Ishikawa (cell line): ENCODE measurements around the gene CACNA1C.
A peak's percentile ranks its signal among the peaks of the same experiment; 100 is the strongest.

Experiments used
- CEBPB ChIP-seq: IDR thresholded peaks from 2 replicates; pipeline ENCODE4 v1.6.1; 2012
- CREB1 ChIP-seq: IDR thresholded peaks from 2 replicates; pipeline ENCODE4 v1.6.1; 2012; ENCODE audit warnings: low read depth
- EGR1 ChIP-seq: IDR thresholded peaks from 2 replicates; pipeline ENCODE4 v1.6.1; 2012
- EP300 ChIP-seq: IDR thresholded peaks from 2 replicates; pipeline ENCODE4 v1.6.1; 2012; ENCODE audit warnings: borderline replicate concordance
- FOXM1 ChIP-seq: IDR thresholded peaks from 2 replicates; pipeline ENCODE4 v1.6.1; 2012; ENCODE audit warnings: low read depth, borderline replicate concordance
- MAX ChIP-seq: IDR thresholded peaks from 2 replicates; pipeline ENCODE4 v1.6.1; 2012
- NFIC ChIP-seq: IDR thresholded peaks from 2 replicates; pipeline ENCODE4 v1.6.1; 2012
- RAD21 ChIP-seq: IDR thresholded peaks from 2 replicates; pipeline ENCODE4 v1.6.1; 2012; ENCODE audit warnings: low read depth
- REST ChIP-seq: IDR thresholded peaks from 2 replicates; pipeline ENCODE4 v1.6.1; 2012; ENCODE audit warnings: low read depth, mild to moderate bottlenecking
- TAF1 ChIP-seq: IDR thresholded peaks from 2 replicates; pipeline ENCODE4 v1.6.1; 2012; ENCODE audit warnings: low read depth, mild to moderate bottlenecking
- TCF12 ChIP-seq: IDR thresholded peaks from 2 replicates; pipeline ENCODE4 v1.6.1; 2012; ENCODE audit warnings: low read depth
- TEAD4 ChIP-seq: IDR thresholded peaks from 2 replicates; pipeline ENCODE4 v1.6.1; 2012
- USF1 ChIP-seq: IDR thresholded peaks from 2 replicates; pipeline ENCODE4 v1.6.1; 2012
- YY1 ChIP-seq: IDR thresholded peaks from 2 replicates; pipeline ENCODE4 v1.6.1; 2012; ENCODE audit warnings: low read depth
- ZBTB7A ChIP-seq: IDR thresholded peaks from 2 replicates; pipeline ENCODE4 v1.6.1; 2012; ENCODE audit warnings: low read depth

The CACNA1C gene

GRCh38 chr12:2634471-2634870 lies 581.7 kb downstream of the CACNA1C start:
- TF ChIP-seq CREB1, result no peak
- TF ChIP-seq TAF1, result no peak
- TF ChIP-seq EP300, result no peak
- no peak for TF ChIP-seq RAD21
- TF ChIP-seq CEBPB, result no peak
- no peak for TF ChIP-seq ZBTB7A
- TF ChIP-seq FOXM1, result no peak
- no peak for TF ChIP-seq NFIC
- no peak for TF ChIP-seq REST
- no peak for TF ChIP-seq TEAD4
- no peak for TF ChIP-seq EGR1
- TF ChIP-seq USF1, result no peak
- TF ChIP-seq TCF12, result no peak
- TF ChIP-seq MAX, result no peak
- TF ChIP-seq YY1, result no peak

GRCh38 chr12:2636741-2637340 lies 584.1 kb downstream of the CACNA1C start:
- no peak for TF ChIP-seq TCF12
- TF ChIP-seq USF1, result no peak
- TF ChIP-seq EGR1, result no peak
- no peak for TF ChIP-seq MAX
- TF ChIP-seq REST, result no peak
- TF ChIP-seq CREB1, result no peak

GRCh38 chr12:2637371-2637770 lies 584.6 kb downstream of the CACNA1C start:
- TF ChIP-seq TAF1 (no peak), RAD21 (no peak), YY1 (no peak), EGR1 (no peak), CEBPB (no peak), USF1 (no peak), CREB1 (no peak), REST (no peak), TCF12 (no peak)

- TF ChIP-seq USF1, result peak; percentile 39; the same call in 1 of the 2 replicates
- TF ChIP-seq ZBTB7A, result no peak
Observed at GRCh38 chr12:2638273-2639019, 585.7 kb downstream of the CACNA1C start.
